SK-N-SH (cell line): ENCODE data around the gene PPP2R5D. TPM values are rescaled to one million over a fixed set of nuclear protein-coding genes. Genes with fewer than 3 reads are reported as not detected.
"Not testable (repeated sequence)": the region's sequence is repeated elsewhere in the genome, so short reads cannot be mapped to it uniquely, and the experiment has no call there.

Experiments used
- CTCF ChIA-PET: fragments of 300-600, 350-600 bp; formaldehyde crosslinking; extraction: SDS; loops from one replicate; lab custom pipeline; 2021; lab: Yijun Ruan, JAX
- POLR2A ChIA-PET: fragments of 350-600 bp; sonication (Branson Sonifier 250); formaldehyde crosslinking; extraction: SDS; loops from one replicate; lab custom pipeline; 2020; ENCODE audit warnings: antibody characterized with exemption, inconsistent platforms; lab: Yijun Ruan, JAX
- DNase-seq: peaks from one replicate; pipeline ENCODE4 v3.0.0; 2012
- H2AFZ ChIP-seq: fragments of 200-600 bp; sonication (generic); 2 replicates; pipeline ENCODE4 v1.8.1; 2016; ENCODE audit warnings: antibody characterized with exemption, mild to moderate bottlenecking, low read depth
- H3F3A ChIP-seq: fragments of 200-600 bp; sonication (generic); replicated peaks from 2 replicates; pipeline ENCODE3; 2016; ENCODE audit warnings: antibody characterized with exemption, mild to moderate bottlenecking; ENCODE audit not compliant: insufficient read depth
- H3K27ac ChIP-seq, 2 experiments: fragments of 200-500 bp in 1 of 2; fragments of 200-600 bp in 1 of 2; sonication (Bioruptor generic) in 1 of 2; sonication (generic), shearing (Covaris generic) in 1 of 2; 2 replicates each; pipeline versions ENCODE4 v1.5.1 to v1.6.1; 2014 to 2016; ENCODE audit warnings: low read depth in 2 of 2, inconsistent platforms in 1 of 2, low read length in 1 of 2, mild to moderate bottlenecking in 1 of 2, mixed read lengths in 1 of 2
- H3K27me3 ChIP-seq: fragments of 200-600 bp; sonication (generic), shearing (Covaris generic); 2 replicates; pipeline ENCODE4 v1.6.1; 2016; ENCODE audit warnings: mixed run types; ENCODE audit not compliant: insufficient read depth
- H3K36me3 ChIP-seq, 2 experiments: fragments of 200-500 bp in 1 of 2; fragments of 200-600 bp in 1 of 2; sonication (Bioruptor generic) in 1 of 2; sonication (generic) in 1 of 2; replicated peaks in 1 of 2; 2 replicates each; pipeline versions ENCODE3 to v1.5.1; 2014 to 2016; ENCODE audit warnings: low read length in 1 of 2, mild to moderate bottlenecking in 1 of 2; ENCODE audit not compliant: insufficient read depth in 2 of 2, control insufficient read depth in 1 of 2
- H3K4me1 ChIP-seq, 2 experiments: fragments of 200-500 bp in 1 of 2; fragments of 200-600 bp in 1 of 2; sonication (Bioruptor generic) in 1 of 2; sonication (generic), shearing (Covaris generic) in 1 of 2; 2 replicates each; pipeline versions ENCODE4 v1.5.1 to v1.6.1; 2014 to 2016; ENCODE audit warnings: low read depth in 1 of 2, low read length in 1 of 2, mixed run types in 1 of 2; ENCODE audit not compliant: insufficient read depth in 2 of 2, control insufficient read depth in 1 of 2
- H3K4me2 ChIP-seq: fragments of 200-600 bp; sonication (generic), shearing (Covaris generic); 2 replicates; pipeline ENCODE4 v1.6.1; 2017; ENCODE audit warnings: mixed run types
- H3K4me3 ChIP-seq, 2 experiments: fragments of 200-500 bp in 1 of 2; fragments of 200-600 bp in 1 of 2; sonication (Bioruptor generic) in 1 of 2; sonication (generic), shearing (Covaris generic) in 1 of 2; 2 replicates each; pipeline versions ENCODE4 v1.5.1 to v1.8.1; 2014 to 2016; ENCODE audit warnings: low read depth in 2 of 2, inconsistent platforms in 1 of 2, low read length in 1 of 2, mild to moderate bottlenecking in 1 of 2, mixed read lengths in 1 of 2, moderate library complexity in 1 of 2
- H3K79me2 ChIP-seq: fragments of 200-600 bp; sonication (generic); 2 replicates; pipeline ENCODE4 v1.8.1; 2017; ENCODE audit warnings: mild to moderate bottlenecking; ENCODE audit not compliant: insufficient read depth
- H3K9ac ChIP-seq: fragments of 200-600 bp; sonication (generic); 2 replicates; pipeline ENCODE4 v1.6.1; 2017; ENCODE audit warnings: mixed run types
- H3K9me2 ChIP-seq: fragments of 200-600 bp; sonication (generic); 2 replicates; pipeline ENCODE4 v1.6.1; 2017; ENCODE audit warnings: mixed run types
- H3K9me3 ChIP-seq: fragments of 200-600 bp; sonication (generic); 2 replicates; pipeline ENCODE4 v1.6.1; 2017; ENCODE audit warnings: mixed run types, mild to moderate bottlenecking, moderate library complexity
- H4K20me1 ChIP-seq: fragments of 200-600 bp; sonication (generic); 2 replicates; pipeline ENCODE4 v1.6.1; 2017; ENCODE audit warnings: mild to moderate bottlenecking, mixed run types; ENCODE audit not compliant: insufficient read depth
- CHD2 ChIP-seq: fragments of 150-350 bp; IDR thresholded peaks from 2 replicates; pipeline ENCODE4 v1.6.1; 2018; ENCODE audit warnings: low read length; ENCODE audit not compliant: partially characterized antibody
- ELF1 ChIP-seq: IDR thresholded peaks from 2 replicates; pipeline ENCODE4 v1.4.0; 2012
- EZH2phosphoT487 ChIP-seq: fragments of 200-600 bp; sonication (generic); IDR thresholded peaks from 2 replicates; pipeline ENCODE4 v1.6.1; 2017; ENCODE audit warnings: low read depth, mixed run types, mild to moderate bottlenecking, antibody characterized with exemption, moderate library complexity, borderline replicate concordance
- FOSL2 ChIP-seq: IDR thresholded peaks from 2 replicates; pipeline ENCODE4 v1.4.0; 2012; ENCODE audit warnings: low read depth, mild to moderate bottlenecking, moderate library complexity, borderline replicate concordance
- FOXJ3 ChIP-seq: sonication (generic); formaldehyde crosslinking; IDR thresholded peaks from 2 replicates; pipeline ENCODE4 v1.5.1; 2020; ENCODE audit warnings: mild to moderate bottlenecking, missing genetic modification reagents
- FOXM1 ChIP-seq: IDR thresholded peaks from 2 replicates; pipeline ENCODE4 v1.4.0; 2012; ENCODE audit warnings: low read depth, mild to moderate bottlenecking
- GABPA ChIP-seq: IDR thresholded peaks from 2 replicates; pipeline ENCODE4 v1.4.0; 2012; ENCODE audit warnings: low read depth, mild to moderate bottlenecking
- GATA2 ChIP-seq: sonication (generic); formaldehyde crosslinking; IDR thresholded peaks from 2 replicates; pipeline ENCODE4 v1.5.0; 2020; ENCODE audit warnings: mild to moderate bottlenecking, missing genetic modification reagents
- JUND ChIP-seq: IDR thresholded peaks from 2 replicates; pipeline ENCODE4 v1.4.0; 2012
- MEF2A ChIP-seq: IDR thresholded peaks from 2 replicates; pipeline ENCODE4 v1.4.0; 2012; ENCODE audit warnings: low read depth, borderline replicate concordance
- NRF1 ChIP-seq: IDR thresholded peaks from 2 replicates; pipeline ENCODE4 v1.6.1; 2012; ENCODE audit warnings: low read depth, mild to moderate bottlenecking, low read length
- RFX5 ChIP-seq: IDR thresholded peaks from 2 replicates; pipeline ENCODE4 v1.6.1; 2012; ENCODE audit warnings: mild to moderate bottlenecking, improper control_type of control experiment, low read length
- RXRA ChIP-seq: IDR thresholded peaks from 2 replicates; pipeline ENCODE4 v1.4.0; 2012; ENCODE audit warnings: low read depth, mild to moderate bottlenecking, borderline replicate concordance
- TEAD4 ChIP-seq: IDR thresholded peaks from 2 replicates; pipeline ENCODE4 v1.4.0; 2012; ENCODE audit warnings: mild to moderate bottlenecking, borderline replicate concordance; ENCODE audit not compliant: insufficient read depth
- USF1 ChIP-seq: IDR thresholded peaks from 2 replicates; pipeline ENCODE4 v1.4.0; 2012; ENCODE audit warnings: low read depth, borderline replicate concordance
- WGBS: methylation state at CpG from one replicate; pipeline ENCODE4 v1.1.6; 2017; ENCODE audit warnings: low lambda C conversion rate; 5-methylcytosine and 5-hydroxymethylcytosine counted together
- polyA plus RNA-seq, 3 experiments: library from polyadenylated mRNA; depleted of rRNA; stranded (reverse); fragments of >200 nt; gene quantifications; 2 replicates each; pipeline ENCODE4 v1.2.3, GENCODE V29; 2012
- TF ChIP-seq, protein P1 (sequence below): fragments of 150-350 bp; IDR thresholded peaks from 2 replicates; pipeline ENCODE4 v1.6.1; 2017; ENCODE audit warnings: antibody characterized with exemption, low read length, low read depth, borderline replicate concordance
- TF ChIP-seq, protein P2 (sequence below): IDR thresholded peaks from 2 replicates; pipeline ENCODE4 v1.6.1; 2012; ENCODE audit warnings: mild to moderate bottlenecking, low read depth, low read length, moderate library complexity
- TF ChIP-seq, protein P3 (sequence below): IDR thresholded peaks from 2 replicates; pipeline ENCODE4 v1.4.0; 2012; ENCODE audit warnings: low read depth, borderline replicate concordance
- TF ChIP-seq, protein P4 (sequence below): fragments of 150-350 bp; IDR thresholded peaks from 2 replicates; pipeline ENCODE4 v1.6.1; 2016; ENCODE audit warnings: mild to moderate bottlenecking, low read depth, low read length

Gene PPP2R5D
- polyA plus RNA-seq, 1 of the 3 experiments (the other 2 are of a cell fraction), result 37.6 TPM

DNA sequence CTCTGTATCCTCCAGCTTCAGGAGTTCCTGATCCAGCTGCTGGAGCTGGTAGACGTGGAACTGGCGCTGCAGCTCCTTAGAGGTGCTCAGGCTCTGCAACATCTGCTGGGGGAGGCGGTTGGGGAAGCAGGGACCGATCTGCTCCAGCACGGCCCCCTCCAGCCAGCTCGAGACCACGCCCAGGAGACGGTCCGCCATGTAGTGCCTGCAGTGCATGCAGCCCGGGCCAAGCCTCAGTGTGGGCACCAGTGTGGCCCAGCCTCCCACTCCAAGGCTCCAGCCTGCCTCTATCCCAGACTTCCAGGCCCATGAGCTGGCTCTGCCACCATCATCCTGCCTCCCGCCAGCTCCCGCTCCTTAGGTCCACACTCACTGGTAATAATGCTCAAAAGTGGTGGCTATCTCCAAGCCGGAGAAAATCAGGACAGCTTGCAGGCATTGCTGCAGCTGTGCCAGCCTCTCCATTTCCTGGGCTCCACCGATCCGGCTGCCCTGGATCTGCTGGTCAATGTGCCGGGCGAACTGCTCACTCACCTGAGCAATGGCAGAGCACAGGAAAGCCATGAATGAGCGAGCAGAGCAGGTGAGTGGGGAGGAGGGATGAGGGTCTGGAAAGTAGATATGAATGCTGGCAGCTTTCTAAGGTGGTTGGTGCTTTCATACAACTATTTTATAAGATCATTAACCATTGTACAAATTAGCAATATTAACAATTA lies 56.3 kb downstream of the PPP2R5D start:
- Histone ChIP-seq H3K4me1 (no peaks in the 10 kb centered on the region), H3K36me3 (peaks cover 20 to 70% of the 10 kb centered on the region in 2 experiments), H3K27me3 (no peaks in the 10 kb centered on the region), H3K27ac (no peak overlapping the region), H3K4me2 (no peak overlapping the region), H2AFZ (no peak overlapping the region), H3F3A (no peaks in the 10 kb centered on the region), H3K9ac (no peak overlapping the region), H4K20me1 (no peaks in the 10 kb centered on the region), H3K4me3 (no peak overlapping the region), H3K9me3 (no peaks in the 10 kb centered on the region), H3K9me2 (no peaks in the 10 kb centered on the region), H3K79me2 (no peaks in the 10 kb centered on the region)
- TF ChIP-seq USF1, result no peak
- no peak for TF ChIP-seq GATA2 (CRISPR knock-in tag)
- no peak for TF ChIP-seq FOSL2
- TF ChIP-seq, protein P1, sequence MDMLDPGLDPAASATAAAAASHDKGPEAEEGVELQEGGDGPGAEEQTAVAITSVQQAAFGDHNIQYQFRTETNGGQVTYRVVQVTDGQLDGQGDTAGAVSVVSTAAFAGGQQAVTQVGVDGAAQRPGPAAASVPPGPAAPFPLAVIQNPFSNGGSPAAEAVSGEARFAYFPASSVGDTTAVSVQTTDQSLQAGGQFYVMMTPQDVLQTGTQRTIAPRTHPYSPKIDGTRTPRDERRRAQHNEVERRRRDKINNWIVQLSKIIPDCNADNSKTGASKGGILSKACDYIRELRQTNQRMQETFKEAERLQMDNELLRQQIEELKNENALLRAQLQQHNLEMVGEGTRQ, result no peak
- TF ChIP-seq FOXJ3, result no peak
- TF ChIP-seq ELF1, result no peak
- TF ChIP-seq JUND, result no peak
- TF ChIP-seq CHD2, result no peak
- TF ChIP-seq, protein P2, sequence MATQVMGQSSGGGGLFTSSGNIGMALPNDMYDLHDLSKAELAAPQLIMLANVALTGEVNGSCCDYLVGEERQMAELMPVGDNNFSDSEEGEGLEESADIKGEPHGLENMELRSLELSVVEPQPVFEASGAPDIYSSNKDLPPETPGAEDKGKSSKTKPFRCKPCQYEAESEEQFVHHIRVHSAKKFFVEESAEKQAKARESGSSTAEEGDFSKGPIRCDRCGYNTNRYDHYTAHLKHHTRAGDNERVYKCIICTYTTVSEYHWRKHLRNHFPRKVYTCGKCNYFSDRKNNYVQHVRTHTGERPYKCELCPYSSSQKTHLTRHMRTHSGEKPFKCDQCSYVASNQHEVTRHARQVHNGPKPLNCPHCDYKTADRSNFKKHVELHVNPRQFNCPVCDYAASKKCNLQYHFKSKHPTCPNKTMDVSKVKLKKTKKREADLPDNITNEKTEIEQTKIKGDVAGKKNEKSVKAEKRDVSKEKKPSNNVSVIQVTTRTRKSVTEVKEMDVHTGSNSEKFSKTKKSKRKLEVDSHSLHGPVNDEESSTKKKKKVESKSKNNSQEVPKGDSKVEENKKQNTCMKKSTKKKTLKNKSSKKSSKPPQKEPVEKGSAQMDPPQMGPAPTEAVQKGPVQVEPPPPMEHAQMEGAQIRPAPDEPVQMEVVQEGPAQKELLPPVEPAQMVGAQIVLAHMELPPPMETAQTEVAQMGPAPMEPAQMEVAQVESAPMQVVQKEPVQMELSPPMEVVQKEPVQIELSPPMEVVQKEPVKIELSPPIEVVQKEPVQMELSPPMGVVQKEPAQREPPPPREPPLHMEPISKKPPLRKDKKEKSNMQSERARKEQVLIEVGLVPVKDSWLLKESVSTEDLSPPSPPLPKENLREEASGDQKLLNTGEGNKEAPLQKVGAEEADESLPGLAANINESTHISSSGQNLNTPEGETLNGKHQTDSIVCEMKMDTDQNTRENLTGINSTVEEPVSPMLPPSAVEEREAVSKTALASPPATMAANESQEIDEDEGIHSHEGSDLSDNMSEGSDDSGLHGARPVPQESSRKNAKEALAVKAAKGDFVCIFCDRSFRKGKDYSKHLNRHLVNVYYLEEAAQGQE, result no peak
- TF ChIP-seq MEF2A, result no peak
- TF ChIP-seq, protein P3, sequence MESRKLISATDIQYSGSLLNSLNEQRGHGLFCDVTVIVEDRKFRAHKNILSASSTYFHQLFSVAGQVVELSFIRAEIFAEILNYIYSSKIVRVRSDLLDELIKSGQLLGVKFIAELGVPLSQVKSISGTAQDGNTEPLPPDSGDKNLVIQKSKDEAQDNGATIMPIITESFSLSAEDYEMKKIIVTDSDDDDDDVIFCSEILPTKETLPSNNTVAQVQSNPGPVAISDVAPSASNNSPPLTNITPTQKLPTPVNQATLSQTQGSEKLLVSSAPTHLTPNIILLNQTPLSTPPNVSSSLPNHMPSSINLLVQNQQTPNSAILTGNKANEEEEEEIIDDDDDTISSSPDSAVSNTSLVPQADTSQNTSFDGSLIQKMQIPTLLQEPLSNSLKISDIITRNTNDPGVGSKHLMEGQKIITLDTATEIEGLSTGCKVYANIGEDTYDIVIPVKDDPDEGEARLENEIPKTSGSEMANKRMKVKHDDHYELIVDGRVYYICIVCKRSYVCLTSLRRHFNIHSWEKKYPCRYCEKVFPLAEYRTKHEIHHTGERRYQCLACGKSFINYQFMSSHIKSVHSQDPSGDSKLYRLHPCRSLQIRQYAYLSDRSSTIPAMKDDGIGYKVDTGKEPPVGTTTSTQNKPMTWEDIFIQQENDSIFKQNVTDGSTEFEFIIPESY, result no peak
- no peak for TF ChIP-seq RXRA
- TF ChIP-seq, protein P4, sequence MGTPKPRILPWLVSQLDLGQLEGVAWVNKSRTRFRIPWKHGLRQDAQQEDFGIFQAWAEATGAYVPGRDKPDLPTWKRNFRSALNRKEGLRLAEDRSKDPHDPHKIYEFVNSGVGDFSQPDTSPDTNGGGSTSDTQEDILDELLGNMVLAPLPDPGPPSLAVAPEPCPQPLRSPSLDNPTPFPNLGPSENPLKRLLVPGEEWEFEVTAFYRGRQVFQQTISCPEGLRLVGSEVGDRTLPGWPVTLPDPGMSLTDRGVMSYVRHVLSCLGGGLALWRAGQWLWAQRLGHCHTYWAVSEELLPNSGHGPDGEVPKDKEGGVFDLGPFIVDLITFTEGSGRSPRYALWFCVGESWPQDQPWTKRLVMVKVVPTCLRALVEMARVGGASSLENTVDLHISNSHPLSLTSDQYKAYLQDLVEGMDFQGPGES, result no peak
- TF ChIP-seq TEAD4, result no peak
- no peak for TF ChIP-seq FOXM1
- TF ChIP-seq GABPA, result no peak
- no peak for TF ChIP-seq NRF1
- no peak for TF ChIP-seq RFX5
- no peak for TF ChIP-seq EZH2phosphoT487
- DNase-seq, result no peak
- ChIA-PET POLR2A (interaction anchor here (0.6 to 1.5 kb wide), 3 partner anchors 13 to 35 kb away, joined by 3 to 4 read pairs (median 4); partner anchors contain the start of gene CUL7), CTCF (interaction anchor here (1.0 kb wide), 1 partner anchor 103 kb away, joined by 4 read pairs; no protein-coding TSS in a partner anchor)
- WGBS, result over 99% methylated on average over 13 of the region's 18 CpGs

DNA sequence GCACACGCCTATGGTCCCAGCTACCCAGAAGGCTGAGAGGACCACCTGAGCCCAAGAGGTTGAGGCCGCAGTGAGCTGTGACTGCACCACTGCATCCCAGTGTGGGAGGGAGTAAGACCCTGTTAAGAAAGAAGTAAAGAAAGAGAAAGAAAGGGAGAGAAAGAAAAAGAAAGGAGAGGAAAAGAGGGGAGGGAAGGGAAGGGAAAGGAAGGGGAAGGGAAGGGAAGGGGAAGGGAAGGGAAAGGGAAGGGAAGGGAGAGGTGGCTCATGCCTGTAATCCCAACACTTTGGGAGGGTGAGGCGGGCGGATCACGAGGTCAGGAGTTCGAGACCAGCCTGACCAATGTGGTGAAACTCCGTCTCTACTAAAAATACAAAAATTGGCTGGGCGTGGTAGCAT lies 57.1 kb downstream of the PPP2R5D start:
- H3K9ac ChIP-seq, H3K4me3 ChIP-seq, H3K9me3 ChIP-seq, DNase-seq, H4K20me1 ChIP-seq, POLR2A ChIA-PET, H2AFZ ChIP-seq, H3K27me3 ChIP-seq, H3K9me2 ChIP-seq, H3K27ac ChIP-seq, H3K4me1 ChIP-seq, H3K4me2 ChIP-seq, H3K79me2 ChIP-seq, CTCF ChIA-PET, H3F3A ChIP-seq: not testable (repeated sequence)
- WGBS, result 90% methylated on average over 8 of the region's 8 CpGs
- H3K36me3 ChIP-seq, result peaks cover 20 to 75% of the 10 kb centered on the region in 2 experiments
